ENCODE measurements around the gene PPP3CA.

Gene PPP3CA

DNA sequence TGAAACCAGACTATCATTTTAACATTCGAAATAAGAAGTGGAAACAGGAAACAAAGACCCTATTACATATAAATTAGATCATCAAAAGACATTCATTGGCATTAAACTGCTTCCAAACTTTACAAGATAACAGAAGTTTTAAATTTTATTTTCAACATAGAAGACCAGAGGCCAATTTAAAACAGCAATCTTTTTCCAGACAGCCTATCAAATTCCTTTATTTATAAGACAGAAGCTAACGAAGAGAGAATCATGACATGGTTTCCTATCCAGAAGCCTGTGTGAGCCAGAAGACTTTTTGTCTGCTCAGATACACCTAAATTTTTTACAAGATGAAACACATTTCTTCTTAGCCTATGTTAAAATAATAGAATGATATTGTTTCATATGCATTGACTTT is 291.9 kb downstream of the PPP3CA start:
- H3K4me3 Mint-ChIP-seq: no peak overlapping the region
- H3K4me1 Mint-ChIP-seq: no peaks in the 10 kb centered on the region
- no peaks in the 10 kb centered on the region for H3K9me3 Mint-ChIP-seq
- H3K27me3 Mint-ChIP-seq: no peaks in the 10 kb centered on the region
- H3K27ac Mint-ChIP-seq: no peak overlapping the region
- DNase-seq: no peak
- ATAC-seq: no peak

GRCh38 chr4:101050837-101051205 is 296.5 kb downstream of the PPP3CA start:
- H3K4me3 Mint-ChIP-seq: no peak overlapping the region
- no peaks in the 10 kb centered on the region for H3K4me1 Mint-ChIP-seq
- DNase-seq (no peak), ATAC-seq (no peak)
- no peaks in the 10 kb centered on the region for H3K27me3 Mint-ChIP-seq
- no peak overlapping the region for H3K27ac Mint-ChIP-seq
- no peaks in the 10 kb centered on the region for H3K9me3 Mint-ChIP-seq

DNA sequence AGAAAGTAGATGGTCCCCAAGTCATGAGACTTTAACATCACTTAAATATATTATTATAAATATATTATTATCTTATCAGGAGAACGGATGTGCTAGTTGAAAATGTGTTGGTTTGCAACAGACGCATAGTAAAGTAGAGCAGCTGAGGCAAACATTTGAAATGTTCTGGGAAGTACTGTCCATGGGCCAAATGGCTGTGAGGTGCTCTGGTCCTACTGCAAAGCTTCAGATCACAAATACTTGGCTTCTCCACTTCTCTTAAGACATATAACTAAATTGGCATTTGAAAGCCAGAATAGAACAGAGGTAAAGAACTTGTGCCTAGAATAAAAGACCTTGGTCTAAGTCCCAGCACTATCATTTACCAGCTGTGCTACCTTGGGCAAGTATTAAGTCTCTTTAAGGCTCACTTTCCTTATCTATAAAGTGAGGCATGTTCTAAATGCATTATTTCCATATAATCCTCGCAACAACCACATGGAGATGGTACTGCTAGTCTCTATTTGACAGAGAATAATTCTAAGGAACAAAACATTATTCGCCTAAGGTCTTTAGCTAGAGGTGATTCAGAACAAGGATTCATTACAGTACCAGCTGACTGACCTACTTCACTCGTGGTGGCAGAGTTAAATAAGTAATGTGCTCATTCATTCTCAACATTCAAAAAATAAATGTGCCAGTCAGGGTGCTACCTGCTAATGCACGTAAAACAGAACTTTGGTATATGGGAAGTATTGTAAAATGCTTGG is 297.1 kb downstream of the PPP3CA start:
- Mint-ChIP-seq H3K27ac (no peak overlapping the region), H3K27me3 (no peaks in the 10 kb centered on the region), H3K9me3 (no peaks in the 10 kb centered on the region), H3K4me3 (no peak overlapping the region), H3K4me1 (no peaks in the 10 kb centered on the region)
- DNase-seq (no peak), ATAC-seq (peak; percentile 28)

- H3K27me3 Mint-ChIP-seq: no peaks in the 10 kb centered on the region
- no peaks in the 10 kb centered on the region for H3K4me1 Mint-ChIP-seq
- ATAC-seq (no peak), DNase-seq (no peak)
- no peak overlapping the region for H3K4me3 Mint-ChIP-seq
- no peaks in the 10 kb centered on the region for H3K9me3 Mint-ChIP-seq
- H3K27ac Mint-ChIP-seq: no peak overlapping the region
Measured at GRCh38 chr4:101049549-101050001, 297.8 kb downstream of the PPP3CA start.

DNA sequence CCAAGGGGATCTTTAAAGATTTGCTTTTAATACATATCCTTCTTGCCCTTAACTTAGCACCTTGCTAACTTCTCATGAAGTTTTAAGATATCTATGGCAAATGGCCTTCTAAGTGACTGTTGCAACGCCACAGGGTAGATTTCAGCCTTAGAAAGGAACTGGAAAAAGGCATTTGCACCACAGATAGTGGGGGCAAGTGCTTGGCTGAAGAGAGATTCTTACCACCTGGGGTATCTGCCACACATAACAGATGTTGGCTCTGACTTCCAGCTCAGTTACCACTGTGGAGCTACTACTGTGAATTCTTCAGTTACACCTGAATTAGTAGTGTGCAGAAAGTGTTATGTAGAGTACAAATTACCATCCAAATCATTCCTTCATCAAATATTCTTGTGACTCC is 302.6 kb downstream of the PPP3CA start:
- Mint-ChIP-seq H3K4me3 (no peak overlapping the region), H3K27me3 (no peaks in the 10 kb centered on the region), H3K27ac (no peak overlapping the region), H3K4me1 (peaks cover 5% of the 10 kb centered on the region), H3K9me3 (no peaks in the 10 kb centered on the region)
- no peak for ATAC-seq
- DNase-seq: no peak

DNA sequence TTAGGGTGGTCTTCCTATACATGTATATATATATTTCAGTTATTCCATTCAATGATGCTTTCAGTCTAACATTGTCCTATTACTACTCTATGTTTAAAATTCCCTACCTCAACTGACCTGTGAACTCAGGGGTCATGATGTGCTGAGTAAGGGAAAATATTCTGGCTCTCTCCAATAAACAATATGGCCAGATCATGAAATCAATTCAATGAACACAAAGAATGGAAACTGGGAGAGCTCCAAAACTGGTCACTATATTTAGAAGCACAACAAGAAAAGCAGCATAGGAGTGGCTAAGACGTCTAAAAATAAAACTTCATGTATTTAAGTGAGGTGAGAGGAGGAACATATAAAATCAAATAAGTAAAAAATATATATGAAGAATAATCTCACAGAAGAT is 304.5 kb downstream of the PPP3CA start:
- H3K4me1 Mint-ChIP-seq: peaks cover 23% of the 10 kb centered on the region
- ATAC-seq (no peak), DNase-seq (no peak)
- H3K9me3 Mint-ChIP-seq: no peaks in the 10 kb centered on the region
- H3K27ac Mint-ChIP-seq: no peak overlapping the region
- H3K4me3 Mint-ChIP-seq: no peak overlapping the region
- H3K27me3 Mint-ChIP-seq: no peaks in the 10 kb centered on the region

GRCh38 chr4:101040776-101041175 is 306.6 kb downstream of the PPP3CA start:
- DNase-seq (no peak), ATAC-seq (no peak)
- peaks cover 26% of the 10 kb centered on the region for H3K4me1 Mint-ChIP-seq
- H3K9me3 Mint-ChIP-seq: no peaks in the 10 kb centered on the region
- H3K27ac Mint-ChIP-seq: no peak overlapping the region
- no peak overlapping the region for H3K4me3 Mint-ChIP-seq
- H3K27me3 Mint-ChIP-seq: no peaks in the 10 kb centered on the region

DNA sequence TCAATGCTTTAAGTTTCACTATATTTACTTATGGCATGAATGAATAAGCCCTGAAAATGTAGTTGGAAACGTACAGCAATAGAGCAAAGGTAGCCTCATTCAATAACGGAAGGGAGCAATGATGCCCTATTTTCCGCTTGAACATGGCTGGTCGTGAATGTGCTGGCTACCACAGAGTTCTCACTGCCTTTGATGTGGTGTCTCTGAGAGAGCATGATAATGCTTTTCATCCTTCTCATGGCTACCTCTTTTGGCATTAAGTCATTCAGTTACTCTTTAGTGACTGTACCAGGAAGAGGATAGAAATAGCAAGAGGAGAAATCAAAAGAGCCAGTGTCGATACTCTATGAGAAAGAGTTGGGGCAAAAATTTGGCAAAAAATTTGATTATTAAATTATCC is 308.0 kb downstream of the PPP3CA start:
- Mint-ChIP-seq H3K27ac (peak overlapping the region; percentile 34 to 92), H3K27me3 (no peaks in the 10 kb centered on the region), H3K4me3 (peak overlapping the region; percentile 21 to 22), H3K9me3 (no peaks in the 10 kb centered on the region), H3K4me1 (peaks cover 26% of the 10 kb centered on the region)
- DNase-seq (peak; percentile 57 to 69), ATAC-seq (peak; percentile 93)

- peaks cover 26% of the 10 kb centered on the region for H3K4me1 Mint-ChIP-seq
- ATAC-seq: peak; percentile 78
- peak overlapping the region in 1 of 2 donors; percentile 13 for H3K4me3 Mint-ChIP-seq
- no peaks in the 10 kb centered on the region for H3K27me3 Mint-ChIP-seq
- H3K9me3 Mint-ChIP-seq: no peaks in the 10 kb centered on the region
- H3K27ac Mint-ChIP-seq: no peak overlapping the region
- DNase-seq: peak in 1 of 2 donors; percentile 23
Measured at GRCh38 chr4:101037938-101038413, 309.4 kb downstream of the PPP3CA start.

- DNase-seq (no peak), ATAC-seq (no peak)
- H3K27ac Mint-ChIP-seq: no peak overlapping the region
- no peaks in the 10 kb centered on the region for H3K9me3 Mint-ChIP-seq
- H3K27me3 Mint-ChIP-seq: no peaks in the 10 kb centered on the region
- no peak overlapping the region for H3K4me3 Mint-ChIP-seq
- H3K4me1 Mint-ChIP-seq: peaks cover 24% of the 10 kb centered on the region
Measured at GRCh38 chr4:101037249-101037648, 310.1 kb downstream of the PPP3CA start.

- DNase-seq: no peak
- Mint-ChIP-seq H3K4me1 (peaks cover 22% of the 10 kb centered on the region), H3K27ac (no peak overlapping the region), H3K27me3 (no peaks in the 10 kb centered on the region), H3K9me3 (no peaks in the 10 kb centered on the region), H3K4me3 (no peak overlapping the region)
- ATAC-seq: no peak
Measured at GRCh38 chr4:101035487-101035886, 311.8 kb downstream of the PPP3CA start.

GRCh38 chr4:101033986-101034385 is 313.3 kb downstream of the PPP3CA start:
- ATAC-seq (no peak), DNase-seq (no peak)
- Mint-ChIP-seq H3K9me3 (no peaks in the 10 kb centered on the region), H3K27ac (no peak overlapping the region), H3K4me3 (no peak overlapping the region), H3K27me3 (no peaks in the 10 kb centered on the region), H3K4me1 (peaks cover 21% of the 10 kb centered on the region)

DNA sequence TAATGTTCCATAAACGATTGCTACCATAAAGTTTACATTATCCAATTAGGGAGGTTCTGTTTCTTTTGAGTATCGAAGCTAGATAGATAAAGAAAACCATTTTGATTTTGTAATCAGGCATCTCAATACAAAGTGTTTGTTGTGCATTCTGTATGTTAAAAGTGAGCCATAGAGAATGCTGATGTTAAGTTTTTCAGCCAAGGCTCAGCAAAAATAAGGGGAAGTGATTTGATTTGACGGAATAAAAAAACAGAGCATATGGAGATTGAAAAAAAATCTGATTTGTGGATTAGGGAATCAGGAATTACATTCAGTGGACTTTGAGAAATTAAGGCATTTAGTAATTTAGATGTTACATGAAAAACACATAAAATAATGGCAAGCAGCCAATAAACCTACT is 314.8 kb downstream of the PPP3CA start:
- Mint-ChIP-seq H3K27me3 (no peaks in the 10 kb centered on the region), H3K9me3 (no peaks in the 10 kb centered on the region), H3K4me3 (no peak overlapping the region), H3K4me1 (peaks cover 10% of the 10 kb centered on the region), H3K27ac (no peak overlapping the region)
- no peak for ATAC-seq
- no peak for DNase-seq

DNA sequence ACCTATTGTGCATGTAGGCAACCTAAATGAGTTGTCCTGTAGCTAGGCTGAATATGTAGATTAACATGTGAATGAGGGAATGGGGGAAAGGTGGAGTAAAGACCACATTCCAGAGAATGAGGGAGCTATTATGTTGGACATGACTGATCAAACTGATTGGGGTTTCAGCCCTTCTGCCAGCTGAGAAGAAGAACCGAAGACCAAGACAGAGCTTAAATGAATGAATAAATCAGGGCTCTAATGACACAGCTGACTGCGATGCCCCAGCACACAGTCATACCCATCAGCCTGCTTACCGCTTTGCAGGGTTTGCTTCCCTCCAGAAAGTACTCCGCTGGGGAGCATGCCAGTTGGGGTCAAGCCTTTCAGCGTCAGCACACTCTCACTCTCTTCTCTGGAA is 315.4 kb downstream of the PPP3CA start:
- no peaks in the 10 kb centered on the region for H3K27me3 Mint-ChIP-seq
- peaks cover 10% of the 10 kb centered on the region for H3K4me1 Mint-ChIP-seq
- DNase-seq (no peak), ATAC-seq (no peak)
- H3K27ac Mint-ChIP-seq: no peak overlapping the region
- H3K9me3 Mint-ChIP-seq: no peaks in the 10 kb centered on the region
- no peak overlapping the region for H3K4me3 Mint-ChIP-seq

DNA sequence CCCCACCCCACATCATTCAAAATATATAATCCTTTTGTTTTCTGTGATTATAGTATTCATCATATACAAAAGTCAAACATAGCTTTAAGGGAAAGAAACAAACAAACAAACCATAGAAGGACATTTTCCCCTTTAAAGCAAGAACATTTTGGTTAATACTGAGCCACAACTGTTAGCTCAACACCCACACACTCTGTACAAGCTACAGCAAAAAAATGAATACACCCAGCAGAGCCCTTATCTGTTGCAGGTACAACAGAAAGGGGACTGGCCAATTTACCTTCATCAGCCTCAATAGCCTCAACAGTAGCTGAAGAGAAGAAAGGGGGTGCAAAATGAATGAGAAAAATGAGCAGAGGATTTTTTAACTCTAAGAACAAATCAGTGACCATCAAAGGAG is 318.4 kb downstream of the PPP3CA start:
- H3K27me3 Mint-ChIP-seq: no peaks in the 10 kb centered on the region
- DNase-seq (no peak), ATAC-seq (no peak)
- no peak overlapping the region for H3K27ac Mint-ChIP-seq
- no peak overlapping the region for H3K4me3 Mint-ChIP-seq
- peaks cover 10% of the 10 kb centered on the region for H3K4me1 Mint-ChIP-seq
- H3K9me3 Mint-ChIP-seq: no peaks in the 10 kb centered on the region

- ATAC-seq: no peak
- H3K9me3 Mint-ChIP-seq: no peaks in the 10 kb centered on the region
- H3K27ac Mint-ChIP-seq: no peak overlapping the region
- H3K4me3 Mint-ChIP-seq: no peak overlapping the region
- peaks cover 15% of the 10 kb centered on the region for H3K4me1 Mint-ChIP-seq
- DNase-seq: no peak
- H3K27me3 Mint-ChIP-seq: no peaks in the 10 kb centered on the region
Measured at GRCh38 chr4:101027721-101028120, 319.6 kb downstream of the PPP3CA start.

DNA sequence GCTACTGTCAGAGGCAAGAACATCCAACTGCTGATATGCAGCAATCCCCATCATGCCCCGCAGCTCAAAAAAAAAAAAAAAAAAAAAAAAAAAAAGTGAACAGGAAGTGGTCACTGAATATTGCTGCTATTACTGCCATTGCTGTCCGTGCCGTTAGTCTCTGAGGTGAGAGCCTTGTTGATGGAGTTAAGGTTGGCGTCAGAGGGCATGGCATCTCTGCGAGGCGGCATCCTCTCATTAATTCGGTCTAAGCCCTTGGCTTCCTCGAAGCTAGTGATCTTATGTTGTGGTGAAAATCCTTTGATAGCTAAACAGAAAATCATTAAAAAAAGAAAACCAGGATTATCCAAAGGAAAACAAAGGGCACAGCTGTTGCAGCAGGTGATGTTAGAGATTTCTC is 321.6 kb downstream of the PPP3CA start:
- DNase-seq (no peak), ATAC-seq (no peak)
- H3K9me3 Mint-ChIP-seq: no peaks in the 10 kb centered on the region
- H3K27me3 Mint-ChIP-seq: no peaks in the 10 kb centered on the region
- H3K4me1 Mint-ChIP-seq: peaks cover 29% of the 10 kb centered on the region
- no peak overlapping the region for H3K4me3 Mint-ChIP-seq
- H3K27ac Mint-ChIP-seq: no peak overlapping the region
